ENCODE measurements around the gene MARS1.
A peak's percentile ranks its signal among the peaks of the same experiment; 100 is the strongest.

The MARS1 gene

DNA sequence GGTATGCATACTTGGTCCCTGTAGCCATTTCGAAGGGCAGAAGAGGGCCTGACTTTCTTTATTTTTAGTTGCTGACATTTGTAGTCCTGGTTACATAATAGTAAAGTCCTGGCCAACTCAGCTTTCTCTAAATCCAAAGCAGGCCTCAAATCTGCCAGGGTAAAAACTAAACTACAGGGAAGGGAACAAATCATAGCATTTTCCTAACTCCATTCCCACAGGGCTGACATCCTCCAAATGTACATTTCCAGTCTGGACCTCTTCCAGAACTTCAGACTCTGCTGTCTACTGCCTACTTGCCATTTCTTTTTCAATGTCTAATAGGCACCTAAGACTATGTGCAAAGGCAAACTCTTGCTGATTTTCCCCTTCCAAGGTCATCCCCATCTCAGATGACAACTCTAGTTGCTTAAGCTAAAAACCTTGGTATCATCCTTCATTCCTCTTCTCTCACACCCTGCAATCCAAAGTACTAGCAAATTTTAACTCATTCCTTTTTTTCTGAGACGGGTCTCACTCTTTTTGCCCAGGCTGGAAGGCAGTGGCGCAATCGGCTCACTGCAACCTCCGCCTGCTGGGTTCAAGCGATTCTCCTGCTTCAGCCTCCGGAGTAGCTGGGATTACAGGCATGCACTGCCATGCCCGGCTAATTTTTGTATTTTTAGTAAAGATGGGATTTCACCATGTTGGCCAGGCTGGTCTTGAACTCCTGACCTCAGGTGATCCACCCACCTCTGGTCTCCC lies 30.5 kb downstream of the MARS1 start:
- no peak for DNase-seq (ENCODE audit: low read depth)

DNA sequence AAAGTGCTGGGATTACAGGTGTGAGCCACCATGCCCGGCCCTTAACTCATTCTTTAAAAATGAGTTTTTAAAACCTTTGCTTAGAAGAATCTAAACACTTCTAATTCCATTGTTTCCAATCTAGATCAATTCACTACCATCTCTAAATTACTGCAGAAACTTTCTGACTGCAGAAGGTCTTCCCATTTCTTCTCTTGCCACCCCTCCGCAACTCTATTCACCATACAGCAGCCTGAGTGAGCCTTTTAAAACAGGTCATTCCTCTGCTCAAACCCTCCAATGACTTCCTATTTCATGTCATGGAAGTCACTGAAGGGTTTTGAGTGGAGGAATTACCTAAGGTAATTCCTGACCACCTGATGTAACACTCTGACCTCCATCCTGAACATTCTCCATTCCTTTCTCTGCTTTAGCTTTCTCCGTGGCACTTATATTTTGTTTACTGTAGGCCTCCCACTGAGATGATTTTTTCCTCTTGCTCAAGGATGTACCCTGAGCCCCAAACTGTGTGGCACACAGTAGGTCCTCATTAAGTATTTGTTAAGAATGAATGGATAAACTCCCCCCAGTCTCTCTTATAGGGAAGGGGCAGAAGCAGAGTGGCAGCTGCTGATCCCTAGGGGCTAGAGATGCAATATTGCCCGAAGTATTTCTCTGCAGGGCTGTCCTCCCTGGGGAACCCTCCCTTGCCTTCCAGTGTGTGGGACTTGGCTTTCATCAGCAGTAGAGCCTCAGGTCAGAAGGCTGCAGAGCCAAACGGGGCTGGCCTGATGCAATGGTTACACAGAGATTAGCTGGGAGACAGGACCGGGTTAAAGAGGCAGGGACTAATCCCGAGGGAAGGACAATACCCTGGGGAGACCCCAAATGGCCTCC lies 31.3 kb downstream of the MARS1 start:
- no peak for DNase-seq (ENCODE audit: low read depth)

DNA sequence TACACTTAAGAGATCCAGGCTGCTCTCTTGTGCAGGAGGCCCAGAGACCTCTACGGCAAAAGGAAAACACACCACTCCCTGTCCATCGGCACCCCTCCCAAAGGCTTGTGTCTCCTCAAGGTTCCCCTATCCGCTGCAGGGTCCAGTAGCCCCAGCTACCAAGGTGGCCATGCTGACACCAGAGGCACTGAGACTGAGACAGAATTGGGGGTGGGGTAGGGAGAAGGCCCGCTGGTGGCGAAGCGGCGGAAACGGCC lies 31.9 kb downstream of the MARS1 start:
- no peak for DNase-seq (ENCODE audit: low read depth)

GRCh38 chr12:57520053-57520818 lies 32.4 kb downstream of the MARS1 start, which contains the start of gene DDIT3:
Gene DDIT3, minus strand, starts transcription at chr12:57520514. Its CDS starts 3,108 bp downstream, at chr12:57517406.
- peak; percentile 100 for DNase-seq (ENCODE audit: low read depth)

DNA sequence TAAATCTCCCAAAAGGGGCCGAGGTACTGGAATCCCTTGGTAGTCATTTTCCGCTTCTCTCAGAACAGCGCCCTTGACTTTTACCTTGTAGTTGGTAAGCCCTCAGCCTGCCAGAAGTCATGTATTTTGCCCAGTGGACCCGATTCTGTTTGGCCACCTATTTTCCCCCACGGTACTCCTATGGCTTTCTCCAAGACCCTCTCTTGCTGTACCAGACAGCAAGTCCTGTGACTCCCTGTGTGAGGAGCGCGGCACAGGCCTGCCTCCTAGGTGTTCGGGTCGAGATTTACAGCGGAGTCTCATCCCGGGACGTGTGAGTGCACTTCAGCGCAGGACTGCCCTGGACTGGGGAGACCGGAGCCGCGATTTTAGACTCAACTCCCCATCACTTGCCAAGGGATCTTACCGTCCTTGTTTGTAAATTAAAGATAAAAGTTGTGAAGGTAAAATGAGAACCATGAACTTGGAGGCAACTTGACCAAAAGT lies 33.7 kb downstream of the MARS1 start:
- no peak for DNase-seq (ENCODE audit: low read depth)

DNA sequence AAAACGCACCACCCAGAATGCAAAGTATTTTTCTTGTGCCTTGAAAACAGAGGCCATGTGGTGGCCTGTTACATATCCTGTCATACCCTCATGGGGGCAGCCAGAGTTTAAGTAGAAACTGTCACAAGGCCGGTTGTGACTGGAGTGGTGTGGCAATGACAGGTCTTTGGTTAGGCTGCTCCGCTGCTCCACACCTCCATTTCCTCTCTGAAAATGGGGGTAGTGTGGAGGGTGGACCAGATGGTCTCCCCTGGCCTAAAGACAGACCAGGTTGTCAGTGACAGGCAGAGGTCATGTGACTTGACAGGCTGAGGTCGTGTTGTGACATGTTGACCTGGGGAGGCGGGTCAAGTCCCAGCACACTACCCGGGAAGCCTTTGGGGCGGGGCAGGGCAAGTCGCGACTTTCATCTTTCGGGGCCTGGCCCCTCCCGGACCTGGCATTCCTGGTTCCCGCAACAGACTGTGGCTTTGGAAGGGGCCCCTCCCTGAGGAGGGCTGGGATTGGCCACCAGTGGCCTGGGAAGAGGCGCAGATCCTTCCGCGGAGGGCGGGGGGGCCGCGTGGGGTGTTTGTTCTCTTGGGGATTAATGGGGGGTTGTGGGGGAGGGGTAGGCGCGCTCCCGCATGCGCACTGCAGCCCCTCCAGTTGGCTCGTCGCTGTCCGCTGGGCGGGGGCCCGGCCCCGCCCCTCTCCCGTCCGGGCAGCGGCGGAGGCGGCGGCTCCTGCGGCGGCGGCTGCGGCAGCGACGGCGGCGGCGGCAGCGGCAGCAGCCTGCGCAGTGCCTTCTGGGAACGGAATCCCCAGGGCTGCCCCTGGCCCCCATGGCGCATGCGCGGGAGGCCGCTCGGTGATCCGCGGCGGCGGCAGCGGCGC lies 34.4 kb downstream of the MARS1 start, which contains the start of gene MBD6:
MBD6 (plus strand) TSS at position 814 of the 876 bp plus-strand sequence. CDS start 1,480 bp downstream, outside the sequence.
- DNase-seq (ENCODE audit: low read depth): peak; percentile 84

DNA sequence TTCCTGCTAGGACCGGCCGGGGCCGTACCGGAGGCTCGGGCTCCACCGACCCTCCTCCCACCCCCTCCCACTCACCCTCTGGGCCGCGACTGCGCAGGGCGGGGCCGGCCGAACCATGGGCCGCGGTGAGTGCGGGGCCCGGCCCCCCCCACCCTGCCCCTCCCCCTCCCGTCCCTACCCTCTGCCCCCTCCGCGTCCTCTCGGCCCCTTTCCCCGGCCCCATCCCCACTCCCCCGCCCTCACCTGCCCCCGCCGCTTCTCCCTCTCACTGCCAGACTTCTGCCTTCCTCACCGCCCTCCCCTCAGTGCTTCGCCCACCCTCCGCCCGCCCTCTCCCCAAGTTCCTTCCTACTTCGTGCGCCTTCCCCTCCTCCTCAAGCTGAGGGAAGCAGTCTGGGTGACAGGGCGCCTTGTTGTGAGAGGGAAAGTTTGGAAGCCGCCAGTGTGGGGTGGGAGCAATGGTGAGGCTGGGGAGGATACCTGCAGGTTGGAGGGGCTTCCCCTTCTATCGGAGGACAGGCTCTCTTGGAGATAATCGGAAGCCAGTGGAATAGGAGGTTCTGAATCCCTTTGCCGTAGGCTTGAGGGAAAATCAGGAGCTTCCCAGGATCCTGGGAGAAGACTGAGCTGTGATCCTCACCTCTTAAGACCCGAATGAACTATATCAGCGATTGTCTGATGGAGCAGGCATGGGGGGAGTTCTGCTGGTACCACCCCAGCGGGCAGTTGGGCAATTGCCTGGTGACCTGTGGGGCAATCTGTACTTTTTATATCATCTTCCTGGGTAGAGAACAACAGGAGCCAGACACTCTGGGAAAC lies 35.2 kb downstream of the MARS1 start:
- peak; percentile 44 for DNase-seq (ENCODE audit: low read depth)

DNA sequence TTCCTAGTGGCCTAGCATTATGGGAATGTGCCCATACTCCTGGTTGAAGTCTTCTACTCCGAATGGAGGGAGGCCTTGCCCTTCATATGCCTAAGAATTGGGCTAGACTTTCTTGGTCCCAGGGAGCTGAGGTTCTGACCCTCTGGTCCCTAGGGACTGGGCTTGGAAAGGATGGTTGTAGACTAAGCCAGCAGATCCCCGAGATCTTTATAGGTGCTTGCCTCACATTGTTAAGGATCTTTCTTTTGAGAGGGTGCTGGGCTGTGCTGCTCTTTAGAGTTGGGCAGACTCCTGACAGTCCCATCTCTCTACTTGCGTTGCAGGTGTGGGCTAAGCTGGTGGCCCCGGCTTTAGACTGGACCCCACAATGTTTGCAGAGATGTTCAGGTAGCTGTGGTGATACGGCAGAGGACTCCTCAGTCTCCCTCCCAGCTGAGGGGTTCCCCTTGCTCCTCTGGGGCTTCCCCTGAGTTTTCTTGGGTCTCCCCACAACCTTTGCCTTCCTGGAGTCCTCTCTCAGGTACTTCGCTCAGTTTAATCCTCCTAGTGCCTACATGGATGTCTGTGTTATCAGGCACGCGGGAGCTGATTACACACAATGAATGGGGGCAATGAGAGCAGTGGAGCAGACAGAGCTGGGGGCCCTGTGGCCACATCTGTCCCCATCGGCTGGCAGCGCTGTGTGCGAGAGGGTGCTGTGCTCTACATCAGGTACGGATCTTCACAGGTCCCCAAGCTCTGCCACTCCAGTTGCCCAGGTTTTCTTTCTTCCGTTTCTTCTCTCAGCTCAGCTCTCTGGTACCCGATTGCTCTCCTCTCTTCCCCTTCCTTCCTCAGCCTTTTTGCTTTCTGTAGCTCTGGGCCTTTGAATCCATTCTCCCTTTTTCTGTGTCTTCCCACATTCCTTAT lies 36.1 kb downstream of the MARS1 start:
- DNase-seq (ENCODE audit: low read depth): no peak

DNA sequence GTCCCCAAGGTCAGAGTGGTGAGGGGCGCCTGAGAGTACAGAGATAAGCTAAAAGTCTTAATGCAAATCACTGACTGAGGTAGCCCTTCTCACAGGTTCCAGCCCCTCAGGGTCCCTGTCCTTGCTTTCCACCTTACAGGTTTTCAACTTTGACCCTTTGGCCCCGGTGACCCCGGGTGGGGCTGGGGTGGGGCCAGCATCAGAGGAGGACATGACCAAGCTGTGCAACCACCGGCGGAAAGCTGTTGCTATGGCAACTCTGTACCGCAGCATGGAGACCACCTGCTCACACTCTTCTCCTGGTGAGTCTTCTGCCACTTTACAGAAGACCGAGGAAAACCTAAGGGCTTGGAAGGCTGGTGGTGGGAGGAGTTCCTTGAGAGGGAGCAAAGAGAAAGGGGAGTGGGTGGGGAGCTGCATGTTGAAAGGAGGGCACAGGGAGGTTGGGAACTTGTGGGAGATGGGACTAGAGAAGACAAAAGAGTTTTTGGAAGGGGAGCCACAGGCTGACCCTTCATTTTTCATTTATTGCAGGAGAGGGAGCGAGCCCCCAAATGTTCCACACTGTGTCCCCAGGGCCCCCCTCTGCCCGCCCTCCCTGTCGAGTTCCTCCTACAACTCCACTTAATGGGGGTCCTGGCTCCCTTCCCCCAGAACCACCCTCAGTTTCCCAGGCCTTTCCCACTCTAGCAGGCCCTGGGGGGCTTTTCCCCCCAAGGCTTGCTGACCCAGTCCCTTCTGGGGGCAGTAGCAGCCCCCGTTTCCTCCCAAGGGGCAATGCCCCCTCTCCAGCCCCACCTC lies 37.1 kb downstream of the MARS1 start:
- DNase-seq (ENCODE audit: low read depth): no peak

DNA sequence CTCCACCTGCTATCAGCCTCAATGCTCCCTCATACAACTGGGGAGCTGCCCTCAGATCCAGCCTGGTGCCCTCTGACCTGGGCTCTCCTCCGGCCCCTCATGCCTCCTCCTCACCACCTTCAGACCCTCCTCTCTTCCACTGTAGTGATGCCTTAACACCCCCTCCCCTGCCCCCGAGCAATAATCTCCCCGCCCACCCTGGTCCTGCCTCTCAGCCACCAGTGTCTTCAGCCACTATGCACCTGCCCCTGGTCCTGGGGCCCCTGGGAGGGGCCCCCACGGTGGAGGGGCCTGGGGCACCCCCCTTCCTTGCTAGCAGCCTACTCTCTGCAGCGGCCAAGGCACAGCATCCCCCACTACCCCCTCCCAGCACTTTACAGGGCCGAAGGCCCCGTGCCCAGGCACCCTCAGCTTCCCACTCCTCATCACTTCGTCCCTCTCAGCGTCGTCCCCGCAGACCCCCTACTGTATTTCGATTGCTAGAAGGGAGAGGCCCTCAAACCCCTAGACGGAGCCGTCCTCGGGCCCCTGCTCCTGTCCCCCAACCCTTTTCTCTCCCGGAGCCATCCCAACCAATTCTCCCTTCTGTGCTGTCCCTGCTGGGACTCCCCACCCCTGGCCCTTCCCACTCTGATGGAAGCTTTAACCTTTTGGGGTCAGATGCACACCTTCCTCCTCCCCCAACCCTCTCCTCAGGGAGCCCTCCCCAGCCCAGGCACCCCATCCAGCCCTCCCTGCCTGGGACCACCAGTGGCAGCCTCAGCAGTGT lies 37.9 kb downstream of the MARS1 start:
- no peak for DNase-seq (ENCODE audit: low read depth)

GRCh38 chr12:57526477-57527126 lies 38.7 kb downstream of the MARS1 start:
- DNase-seq (ENCODE audit: low read depth): no peak

DNA sequence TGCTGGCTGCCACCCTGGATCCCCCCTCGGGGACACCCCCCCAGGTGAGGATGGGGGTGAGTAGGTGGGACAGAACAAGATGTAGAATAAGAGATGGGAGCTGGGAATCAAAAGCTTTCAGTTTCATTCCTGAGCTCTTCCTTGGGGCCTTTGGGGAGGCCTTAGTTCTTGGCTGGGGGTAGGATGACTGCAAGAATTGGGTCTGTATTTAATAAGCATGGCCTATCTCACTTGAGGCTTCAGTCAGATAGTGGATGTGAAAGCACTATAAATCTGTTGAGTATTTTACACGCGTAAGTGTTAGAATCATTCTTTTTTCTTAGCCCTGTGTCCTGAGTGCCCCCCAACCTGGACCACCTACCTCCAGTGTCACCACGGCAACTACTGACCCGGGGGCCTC lies 39.3 kb downstream of the MARS1 start:
- DNase-seq (ENCODE audit: low read depth): no peak

GRCh38 chr12:57528176-57528575 lies 40.3 kb downstream of the MARS1 start:
- no peak for DNase-seq (ENCODE audit: low read depth)

- DNase-seq (ENCODE audit: low read depth): no peak
Measured at GRCh38 chr12:57528831-57529555, 41.1 kb downstream of the MARS1 start.

- no peak for DNase-seq (ENCODE audit: low read depth)
Measured at GRCh38 chr12:57529831-57530230, 42.0 kb downstream of the MARS1 start.

GRCh38 chr12:57530396-57531142 lies 42.7 kb downstream of the MARS1 start:
- DNase-seq (ENCODE audit: low read depth): no peak

Measured in stimulated activated CD4-positive, alpha-beta T cell treated with anti-CD3 and anti-CD28 coated beads, Interleukin-2, amount 100 ng/mL, for 4 hours (primary cell).